ENCODE data around the gene USP46. TPM values are rescaled to one million over a fixed set of nuclear protein-coding genes. Genes with fewer than 3 reads are reported as not detected.

Gene USP46
- total RNA-seq, 1 experiment from 2014 or later = 48.1 TPM

GRCh38 chr4:52555356-52555716 lies 103.8 kb downstream of the USP46 start:
- ATAC-seq = peak; percentile 30
- Mint-ChIP-seq H3K4me3 (no peak overlapping the region), H3K27ac (peak overlapping the region; percentile 37), H3K4me1 (peaks cover 25% of the 10 kb centered on the region), H3K27me3 (ENCODE audit: low read depth) (no peaks in the 10 kb centered on the region), H3K9me3 (peaks cover 7% of the 10 kb centered on the region; the same call in 1 of the 2 replicates), H3K36me3 (no peaks in the 10 kb centered on the region)
- TF ChIP-seq ZNF423 (CRISPR knock-in tag; IDR thresholded peaks at IDR 0.05) (no peak), SMAD3 (CRISPR knock-in tag; IDR thresholded peaks at IDR 0.05; ENCODE audit: borderline replicate concordance) (no peak)
- ChIA-PET POLR2A (interaction anchor here (0.6 kb wide), 1 partner anchor 313 kb away, joined by 3 read pairs; no protein-coding TSS in a partner anchor), CTCF (interaction anchor here (1.7 kb wide), 1 partner anchor 10 kb away, joined by 4 read pairs; no protein-coding TSS in a partner anchor)
- no peak for DNase-seq (ENCODE audit: low spot score)

GRCh38 chr4:52554612-52555355 lies 104.3 kb downstream of the USP46 start:
- TF ChIP-seq ZSCAN18 (CRISPR knock-in tag; IDR thresholded peaks at IDR 0.05) (no peak), AR (CRISPR knock-in tag; IDR thresholded peaks at IDR 0.05) (no peak), ZNF512 (CRISPR knock-in tag; IDR thresholded peaks at IDR 0.05; ENCODE audit: borderline replicate concordance) (no peak), IRF1 (CRISPR knock-in tag; IDR thresholded peaks at IDR 0.05) (no peak)
- H3K36me3 Mint-ChIP-seq = no peaks in the 10 kb centered on the region
- H3K9me3 Mint-ChIP-seq = peaks cover 7% of the 10 kb centered on the region; the same call in 1 of the 2 replicates
- DNase-seq (ENCODE audit: low spot score) = no peak
- peak overlapping the region; percentile 37 for H3K27ac Mint-ChIP-seq
- peaks cover 31% of the 10 kb centered on the region for H3K4me1 Mint-ChIP-seq
- H3K27me3 Mint-ChIP-seq (ENCODE audit: low read depth) = no peaks in the 10 kb centered on the region
- peak; percentile 60 for ATAC-seq
- H3K4me3 Mint-ChIP-seq = no peak overlapping the region
- ChIA-PET CTCF (interaction anchor here (1.7 kb wide), 1 partner anchor 9 kb away, joined by 4 read pairs; no protein-coding TSS in a partner anchor), POLR2A (interaction anchor here (0.6 kb wide), 1 partner anchor 313 kb away, joined by 3 read pairs; no protein-coding TSS in a partner anchor)

- POLR2A ChIA-PET = no interaction called here
- Mint-ChIP-seq H3K27ac (no peak overlapping the region), H3K27me3 (ENCODE audit: low read depth) (no peaks in the 10 kb centered on the region), H3K36me3 (no peaks in the 10 kb centered on the region), H3K9me3 (peaks cover 11% of the 10 kb centered on the region; the same call in 1 of the 2 replicates), H3K4me3 (no peak overlapping the region), H3K4me1 (peaks cover 39% of the 10 kb centered on the region)
- ATAC-seq = no peak
- CTCF ChIA-PET = interaction anchor here (0.9 kb wide), 1 partner anchor 318 kb away, joined by 3 read pairs; no protein-coding TSS in a partner anchor
- TF ChIP-seq TCF7 (CRISPR knock-in tag; IDR thresholded peaks at IDR 0.05; ENCODE audit: low read depth) = no peak
- no peak for TF ChIP-seq HMGA2 (CRISPR knock-in tag; IDR thresholded peaks at IDR 0.05)
- no peak for TF ChIP-seq NR1H2 (CRISPR knock-in tag; IDR thresholded peaks at IDR 0.05)
- no peak for TF ChIP-seq FOXJ3 (CRISPR knock-in tag; IDR thresholded peaks at IDR 0.05; ENCODE audit: borderline replicate concordance)
- no peak for TF ChIP-seq TEAD4 (CRISPR knock-in tag; IDR thresholded peaks at IDR 0.05)
- TF ChIP-seq ETV6 (CRISPR knock-in tag; IDR thresholded peaks at IDR 0.05) = no peak
- TF ChIP-seq E2F5 (CRISPR knock-in tag; IDR thresholded peaks at IDR 0.05) = no peak
- TF ChIP-seq ZNF317 (CRISPR knock-in tag; IDR thresholded peaks at IDR 0.05; ENCODE audit: borderline replicate concordance, low read depth) = no peak
- DNase-seq (ENCODE audit: low spot score) = no peak
These were observed 106.3 kb downstream of the USP46 start for GRCh38 chr4:52552778-52553177.
